ENCODE measurements around the gene TREH.
"Not testable (repeated sequence)": the region's sequence is repeated elsewhere in the genome, so short reads cannot be mapped to it uniquely, and the experiment has no call there.

DNA sequence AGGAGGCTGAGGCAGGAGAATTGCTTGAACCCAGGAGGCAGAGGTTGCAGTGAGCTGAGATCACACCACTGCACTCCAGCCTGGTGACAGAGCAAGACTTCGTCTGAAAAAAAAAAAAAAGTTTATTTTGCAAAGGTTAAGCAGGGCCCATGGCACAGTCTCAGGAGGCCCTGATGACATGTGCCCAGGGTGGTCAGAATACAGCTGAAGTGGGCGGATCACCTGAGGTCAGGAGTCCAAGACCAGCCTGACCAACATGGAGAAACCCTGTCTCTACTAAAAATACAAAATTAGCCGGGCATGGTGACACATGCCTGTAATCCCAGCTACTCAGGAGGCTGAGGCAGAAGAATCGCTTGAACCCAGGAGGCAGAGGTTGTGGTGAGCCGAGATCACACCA, 35.0 kb upstream of the TREH start:
- not testable (repeated sequence) for TF ChIP-seq CTCF (conservative IDR thresholded peaks at IDR 0.05); ZFX (IDR thresholded peaks at IDR 0.05)

Data from C4-2B (cell line).